Skeletal muscle satellite cell (primary cell): ENCODE results near the gene GZMM.
A peak's percentile ranks its signal among the peaks of the same experiment; 100 is the strongest.
"Not testable (repeated sequence)": the region's sequence is repeated elsewhere in the genome, so short reads cannot be mapped to it uniquely, and the experiment has no call there.

Experiments used
- H3K27me3 ChIP-seq: 2 replicates; pipeline ENCODE4 v1.7.0; 2013; ENCODE audit warnings: low read length; ENCODE audit not compliant: control insufficient read depth, insufficient read depth
- H3K36me3 ChIP-seq: 2 replicates; pipeline ENCODE4 v1.7.0; 2013; ENCODE audit warnings: mild to moderate bottlenecking, control low read depth, low read length; ENCODE audit not compliant: insufficient read depth
- H3K4me1 ChIP-seq: 2 replicates; pipeline ENCODE4 v1.7.0; 2013; ENCODE audit warnings: low read length; ENCODE audit not compliant: control insufficient read depth, insufficient read depth
- H3K4me2 ChIP-seq: 2 replicates; pipeline ENCODE4 v1.7.0; 2013; ENCODE audit warnings: mild to moderate bottlenecking, low read length
- H3K4me3 ChIP-seq: 2 replicates; pipeline ENCODE4 v1.7.0; 2013; ENCODE audit warnings: low read length
- H3K9ac ChIP-seq: 2 replicates; pipeline ENCODE4 v1.7.0; 2013; ENCODE audit warnings: mild to moderate bottlenecking, low read depth, low read length, moderate library complexity
- H3K9me3 ChIP-seq: replicated peaks from 2 replicates; pipeline ENCODE4 v1.7.0; 2013; ENCODE audit warnings: mild to moderate bottlenecking, control low read depth, low read length

The GZMM gene

DNA sequence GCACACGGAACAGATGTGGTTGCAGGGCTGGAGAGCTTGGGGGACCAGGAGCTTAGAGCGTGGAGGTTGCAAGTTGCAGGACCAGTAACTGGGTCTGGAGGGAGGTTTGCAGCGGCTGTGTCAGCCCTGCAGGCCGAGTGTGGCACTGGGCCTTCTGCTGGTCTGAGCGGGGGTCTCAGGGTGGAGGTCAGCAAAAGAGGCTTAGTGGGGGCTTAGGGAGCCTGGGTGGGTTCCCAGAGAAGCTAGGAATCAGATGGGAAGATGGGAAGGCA, 40.1 kb downstream of the GZMM start:
- Histone ChIP-seq H3K36me3 (peaks cover 25% of the 10 kb centered on the region), H3K27me3 (peaks cover 7% of the 10 kb centered on the region), H3K9ac (no peak overlapping the region), H3K4me1 (peaks cover 36% of the 10 kb centered on the region), H3K4me3 (no peak overlapping the region), H3K4me2 (no peak overlapping the region), H3K9me3 (no peaks in the 10 kb centered on the region)

DNA sequence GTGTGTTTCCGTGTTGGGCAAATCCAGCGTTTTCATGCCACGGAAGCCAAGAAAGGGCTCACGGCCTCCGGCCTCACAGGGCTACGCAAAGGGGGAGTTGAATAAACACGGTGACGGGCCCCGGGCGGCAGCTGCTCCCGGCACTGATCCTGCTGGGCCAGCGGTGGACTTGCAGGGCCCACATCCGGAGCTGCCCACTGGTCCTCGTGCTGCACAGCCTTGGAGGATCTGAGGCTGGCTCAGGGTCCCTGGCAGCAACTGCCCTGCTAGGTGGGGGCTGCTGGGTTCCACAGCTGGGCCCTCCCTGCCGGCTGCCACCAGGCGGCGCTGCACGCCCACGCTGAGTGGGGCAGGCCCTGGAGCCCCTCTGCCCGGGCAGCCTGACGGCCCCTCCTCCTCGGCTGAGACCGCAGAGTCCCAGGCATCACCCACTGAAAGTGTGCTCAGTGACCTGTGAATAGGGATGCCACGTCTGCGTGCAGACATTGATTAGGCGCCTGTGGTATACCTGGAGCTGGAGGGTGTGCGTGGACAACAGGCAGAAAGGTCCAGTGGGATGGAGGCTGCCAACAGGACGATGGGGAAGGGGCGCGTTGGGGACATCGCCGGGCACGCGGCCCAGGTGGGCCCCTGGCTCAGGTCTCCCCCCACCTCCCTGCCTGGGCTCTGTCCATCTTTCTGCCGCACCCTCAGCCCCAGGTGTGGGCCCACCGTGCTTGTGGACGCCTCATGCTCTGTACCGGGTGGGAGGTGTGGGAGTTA, 40.6 kb downstream of the GZMM start:
- no peak overlapping the region for H3K4me3 ChIP-seq

DNA sequence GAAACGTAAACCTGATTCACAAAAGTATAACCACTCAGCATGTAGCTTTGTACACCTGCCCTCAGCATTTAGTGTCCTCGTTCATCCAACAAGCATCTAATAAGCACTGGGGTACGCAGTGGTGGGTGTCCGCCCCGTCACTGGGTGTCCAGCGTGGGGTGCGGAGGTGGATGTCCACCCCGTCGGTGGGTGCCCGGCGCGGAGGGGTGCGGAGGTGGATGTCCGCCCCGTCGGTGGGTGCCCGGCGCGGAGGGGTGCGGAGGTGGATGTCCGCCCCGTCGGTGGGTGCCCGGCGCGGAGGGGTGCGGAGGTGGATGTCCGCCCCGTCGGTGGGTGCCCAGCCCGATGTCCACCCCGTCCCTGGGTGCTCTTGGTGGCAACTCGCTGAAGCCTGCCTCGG, 41.3 kb downstream of the GZMM start:
- peaks cover 13% of the 10 kb centered on the region for H3K27me3 ChIP-seq
- not testable (repeated sequence) for H3K4me2 ChIP-seq, H3K9ac ChIP-seq, H3K4me3 ChIP-seq, H3K9me3 ChIP-seq
- H3K36me3 ChIP-seq: peaks cover 25% of the 10 kb centered on the region
- H3K4me1 ChIP-seq: peaks cover 37% of the 10 kb centered on the region

More for the DNA sequence above, 40.6 kb downstream of the GZMM start:
- Histone ChIP-seq H3K4me2 (no peak overlapping the region), H3K9me3 (no peaks in the 10 kb centered on the region), H3K9ac (no peak overlapping the region), H3K27me3 (peaks cover 13% of the 10 kb centered on the region), H3K36me3 (peaks cover 25% of the 10 kb centered on the region), H3K4me1 (peaks cover 36% of the 10 kb centered on the region)

DNA sequence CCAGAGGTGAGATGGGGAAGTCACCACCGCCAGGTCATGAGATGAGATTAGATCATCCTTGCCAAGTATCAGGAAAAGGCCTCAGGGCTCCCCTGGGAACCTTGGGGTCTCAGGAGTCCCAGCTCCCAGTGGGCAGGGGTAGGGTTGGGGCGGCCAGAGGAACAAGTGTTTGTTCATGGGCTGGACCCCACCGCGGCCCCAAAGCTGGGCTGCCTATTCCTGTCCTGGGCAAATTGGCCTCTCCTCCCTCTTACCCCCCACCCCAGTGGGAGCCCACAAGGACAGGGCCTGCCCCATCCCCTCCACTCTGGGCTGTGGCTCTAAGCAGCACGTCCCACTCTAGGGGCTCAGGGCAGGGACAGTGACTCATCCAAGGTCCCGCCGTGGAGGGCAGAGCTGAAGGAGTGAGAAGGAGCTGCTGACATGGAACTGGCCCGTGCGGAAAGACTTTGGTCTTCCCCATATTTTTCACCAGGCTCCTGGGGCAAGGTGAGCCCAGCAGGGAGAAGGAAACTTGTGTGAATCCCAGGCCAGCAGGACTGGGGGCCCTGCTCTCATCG, 41.8 kb downstream of the GZMM start:
- Histone ChIP-seq H3K4me3 (no peak overlapping the region), H3K9ac (no peak overlapping the region), H3K27me3 (peaks cover 13% of the 10 kb centered on the region), H3K4me2 (no peak overlapping the region), H3K36me3 (peaks cover 25% of the 10 kb centered on the region), H3K9me3 (no peaks in the 10 kb centered on the region), H3K4me1 (peaks cover 42% of the 10 kb centered on the region)

DNA sequence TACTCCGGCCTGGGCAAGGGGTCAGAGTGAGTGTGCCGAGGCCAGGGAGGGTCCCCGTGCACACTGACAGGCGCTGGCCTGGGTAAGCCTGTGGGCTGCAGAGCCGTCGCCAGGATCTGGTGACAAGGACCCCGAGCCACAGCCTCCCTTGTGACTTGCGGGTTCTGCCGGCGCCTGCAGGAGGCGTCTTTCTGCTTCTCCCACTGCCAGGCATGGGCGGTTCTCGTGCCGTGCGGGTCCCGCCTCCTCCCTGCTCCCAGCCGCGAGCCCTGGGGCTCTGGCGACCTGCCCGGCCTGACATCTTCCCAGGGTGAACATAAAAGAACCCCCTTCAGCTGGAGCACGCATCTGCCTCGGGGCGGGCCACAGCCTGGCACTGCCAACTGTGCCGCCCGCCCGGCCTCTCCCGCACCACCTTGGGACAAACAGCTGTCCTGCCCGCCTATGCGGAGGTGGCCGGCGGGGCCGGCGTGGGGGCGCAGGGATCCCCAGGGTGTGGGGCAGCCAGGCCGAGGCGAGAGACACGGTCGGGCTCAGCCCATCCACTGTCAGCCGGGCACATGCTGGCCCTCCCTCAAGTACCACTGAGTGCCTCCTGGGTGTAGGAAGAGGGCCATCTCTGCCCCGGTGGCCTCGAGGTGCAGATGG, 44.4 kb downstream of the GZMM start:
- no peak overlapping the region for H3K9ac ChIP-seq

DNA sequence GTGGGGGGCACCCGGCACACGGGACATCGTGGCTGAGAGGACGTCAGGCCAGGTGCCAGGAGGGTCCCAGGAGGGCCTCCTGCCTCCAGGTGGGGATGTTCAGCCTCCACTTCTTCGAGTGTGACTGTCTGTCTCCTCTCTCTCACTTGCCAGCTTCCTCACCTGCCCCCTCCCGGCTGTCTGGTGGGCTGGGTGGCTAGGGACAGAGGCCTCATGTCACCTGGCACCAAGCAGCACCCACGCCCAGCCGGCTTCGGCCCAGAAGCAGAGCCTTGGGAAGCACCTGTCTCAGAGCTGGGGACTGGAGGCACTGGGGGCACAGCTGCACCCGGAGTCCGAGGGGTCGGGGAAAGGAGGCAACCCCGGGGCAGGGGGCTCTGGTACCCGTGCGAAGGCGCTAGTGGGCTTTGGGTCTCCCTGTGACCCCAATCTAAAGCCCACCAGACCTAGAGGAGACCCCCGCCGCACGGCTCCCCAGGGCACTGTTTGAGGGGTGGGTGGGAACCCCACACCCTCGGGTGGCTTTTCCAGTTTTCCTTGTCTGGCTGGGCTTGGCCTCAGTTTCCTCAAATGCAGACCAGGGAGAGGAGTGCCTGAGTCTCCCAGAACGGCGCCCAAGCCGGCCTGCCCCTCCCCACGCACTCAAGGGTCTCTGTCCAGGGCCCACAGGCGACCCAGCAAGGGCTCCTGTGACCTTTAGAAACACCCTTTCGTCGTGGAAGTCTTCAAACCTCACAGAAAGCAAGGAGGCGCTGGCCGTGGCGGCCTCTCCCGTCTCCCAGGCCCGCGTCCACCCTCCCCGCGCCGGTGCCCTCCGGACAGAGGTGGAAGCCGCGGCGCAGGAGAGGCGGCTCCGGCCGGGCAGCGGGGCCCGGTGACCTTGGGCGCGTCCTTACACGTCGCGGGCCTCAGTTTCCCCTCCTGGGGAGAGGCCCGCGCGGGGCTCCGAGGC, 45.2 kb downstream of the GZMM start:
- Histone ChIP-seq H3K27me3 (peaks cover 38% of the 10 kb centered on the region), H3K4me2 (peak overlapping the region; percentile 61), H3K4me1 (peaks cover 29% of the 10 kb centered on the region), H3K9me3 (no peaks in the 10 kb centered on the region), H3K9ac (no peak overlapping the region), H3K4me3 (no peak overlapping the region), H3K36me3 (no peaks in the 10 kb centered on the region)

More for the DNA sequence above, 44.4 kb downstream of the GZMM start:
- H3K4me2 ChIP-seq: peak overlapping the region; percentile 61
- peaks cover 7% of the 10 kb centered on the region for H3K36me3 ChIP-seq
- H3K4me1 ChIP-seq: peaks cover 36% of the 10 kb centered on the region
- peaks cover 32% of the 10 kb centered on the region for H3K27me3 ChIP-seq
- no peak overlapping the region for H3K4me3 ChIP-seq
- H3K9me3 ChIP-seq: no peaks in the 10 kb centered on the region

DNA sequence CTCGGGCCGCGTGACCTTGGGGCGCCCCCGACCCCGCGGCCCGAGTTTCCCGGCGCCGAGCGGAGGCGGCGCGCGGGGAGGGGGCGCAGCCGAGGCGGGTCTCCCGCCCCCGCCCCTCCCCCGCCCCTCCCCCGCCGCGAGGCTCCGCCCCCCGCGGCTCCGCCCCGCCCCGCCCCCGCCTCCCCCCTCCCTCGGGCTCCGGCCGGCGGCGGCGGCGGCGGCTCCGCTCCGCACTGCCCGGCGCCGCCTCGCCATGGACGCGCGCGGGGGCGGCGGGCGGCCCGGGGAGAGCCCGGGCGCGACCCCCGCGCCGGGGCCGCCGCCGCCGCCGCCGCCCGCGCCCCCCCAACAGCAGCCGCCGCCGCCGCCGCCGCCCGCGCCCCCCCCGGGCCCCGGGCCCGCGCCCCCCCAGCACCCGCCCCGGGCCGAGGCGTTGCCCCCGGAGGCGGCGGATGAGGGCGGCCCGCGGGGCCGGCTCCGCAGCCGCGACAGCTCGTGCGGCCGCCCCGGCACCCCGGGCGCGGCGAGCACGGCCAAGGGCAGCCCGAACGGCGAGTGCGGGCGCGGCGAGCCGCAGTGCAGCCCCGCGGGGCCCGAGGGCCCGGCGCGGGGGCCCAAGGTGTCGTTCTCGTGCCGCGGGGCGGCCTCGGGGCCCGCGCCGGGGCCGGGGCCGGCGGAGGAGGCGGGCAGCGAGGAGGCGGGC, 46.0 kb downstream of the GZMM start, which contains the start of gene HCN2:
HCN2 (plus strand) TSS at position 189 of the 703 bp plus-strand sequence; CDS start at position 254, 65 bp downstream.
- H3K9me3 ChIP-seq: no peaks in the 10 kb centered on the region
- no peak within 1 kb of the TSS for H3K9ac ChIP-seq
- peak within 1 kb of the TSS; percentile 55 for H3K4me3 ChIP-seq
- H3K4me2 ChIP-seq: peak within 1 kb of the TSS; percentile 69
- H3K4me1 ChIP-seq: peaks cover 26% of the 10 kb centered on the region
- H3K27me3 ChIP-seq: peaks cover 42% of the 10 kb centered on the region
- no peaks in the 10 kb centered on the region for H3K36me3 ChIP-seq

DNA sequence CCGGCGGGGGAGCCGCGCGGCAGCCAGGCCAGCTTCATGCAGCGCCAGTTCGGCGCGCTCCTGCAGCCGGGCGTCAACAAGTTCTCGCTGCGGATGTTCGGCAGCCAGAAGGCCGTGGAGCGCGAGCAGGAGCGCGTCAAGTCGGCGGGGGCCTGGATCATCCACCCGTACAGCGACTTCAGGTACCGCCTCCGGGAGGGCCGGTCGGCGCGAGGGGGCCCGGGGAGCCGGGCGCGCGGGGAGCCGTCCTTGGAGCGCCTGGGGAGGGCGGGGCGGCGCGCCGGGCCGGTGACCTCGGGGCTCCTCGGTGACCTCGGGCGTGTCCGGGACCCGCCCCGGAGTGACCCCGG, 46.5 kb downstream of the GZMM start:
- Histone ChIP-seq H3K36me3 (no peaks in the 10 kb centered on the region), H3K4me2 (peak overlapping the region; percentile 69), H3K4me3 (peak overlapping the region; percentile 55), H3K4me1 (peaks cover 26% of the 10 kb centered on the region), H3K9me3 (no peaks in the 10 kb centered on the region), H3K9ac (no peak overlapping the region), H3K27me3 (peaks cover 46% of the 10 kb centered on the region)

DNA sequence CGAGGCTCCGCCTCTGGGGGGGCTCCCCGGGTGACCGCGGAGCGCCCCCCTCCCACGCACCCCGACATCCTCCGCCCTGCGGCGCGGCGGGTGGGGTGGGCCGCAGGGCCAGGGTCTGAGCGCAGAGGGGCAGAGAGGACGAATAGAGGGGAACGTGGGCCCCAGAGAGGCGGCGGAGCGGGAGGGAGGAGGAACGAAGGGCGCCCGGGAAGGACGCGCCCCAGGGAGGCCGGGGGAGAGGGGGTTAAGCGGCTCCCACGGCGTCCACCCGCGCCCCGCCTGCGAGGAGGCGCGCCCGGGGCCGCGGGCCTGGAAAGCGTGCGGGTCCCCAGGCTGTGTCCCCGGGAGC, 46.9 kb downstream of the GZMM start:
- Histone ChIP-seq H3K36me3 (no peaks in the 10 kb centered on the region), H3K9ac (no peak overlapping the region), H3K9me3 (no peaks in the 10 kb centered on the region), H3K27me3 (peaks cover 50% of the 10 kb centered on the region), H3K4me3 (no peak overlapping the region), H3K4me1 (peaks cover 26% of the 10 kb centered on the region), H3K4me2 (peak overlapping the region; percentile 69)

DNA sequence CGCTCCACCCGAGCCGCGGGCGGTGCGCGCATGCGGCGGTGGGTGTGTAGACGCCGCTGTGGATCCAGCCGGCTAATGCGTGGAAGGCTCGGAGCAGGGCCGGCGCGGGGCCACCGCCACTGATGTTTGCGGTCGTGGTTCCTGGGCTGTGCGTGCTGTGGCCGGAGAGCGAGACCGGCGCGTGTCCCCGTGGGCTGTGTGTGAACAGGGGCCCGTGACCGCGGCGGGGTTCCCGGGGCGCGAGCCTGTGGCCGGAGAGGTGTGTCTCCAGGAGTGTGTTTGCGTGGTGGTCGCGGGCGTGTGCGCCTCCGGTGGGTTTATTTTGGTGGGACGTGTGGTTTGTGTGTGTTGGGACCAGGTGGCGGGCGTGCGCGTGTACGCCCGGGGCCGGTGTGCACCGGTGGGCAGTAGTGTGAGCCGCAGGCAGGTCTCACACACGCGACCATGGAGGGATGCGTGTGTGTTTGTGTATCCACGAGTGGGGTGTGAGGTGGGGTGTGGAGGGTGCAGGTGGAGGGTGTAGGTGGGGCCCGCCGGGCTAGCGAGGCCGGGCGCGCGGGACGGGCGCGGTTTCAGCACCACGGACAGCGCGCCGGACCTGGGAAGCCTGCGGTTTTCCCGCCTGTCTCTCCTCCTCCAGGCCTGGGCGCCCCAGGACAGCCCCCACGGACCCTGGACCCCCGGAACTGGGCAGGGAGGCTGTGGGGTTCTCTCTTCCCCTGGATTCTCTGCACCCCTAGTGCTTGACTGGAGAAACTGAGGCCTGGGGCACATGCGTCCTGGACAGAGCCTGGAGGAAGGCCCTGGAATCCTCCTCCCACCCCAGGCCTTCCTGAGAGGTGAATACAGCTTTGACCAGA, 47.5 kb downstream of the GZMM start:
- Histone ChIP-seq H3K9me3 (no peaks in the 10 kb centered on the region), H3K36me3 (no peaks in the 10 kb centered on the region), H3K4me3 (no peak overlapping the region), H3K4me2 (peak overlapping the region; percentile 69), H3K4me1 (peaks cover 26% of the 10 kb centered on the region), H3K27me3 (peaks cover 56% of the 10 kb centered on the region), H3K9ac (no peak overlapping the region)
